A549 (cell line): Measurements from ENCODE around the gene DUSP9. TPM values are rescaled to one million over a fixed set of nuclear protein-coding genes. Genes with fewer than 3 reads are reported as not detected.
"Not testable (repeated sequence)": the region's sequence is repeated elsewhere in the genome, so short reads cannot be mapped to it uniquely, and the experiment has no call there.

Experiments used
- ATAC-seq, 2 experiments: fragments of 200-7000 bp in 1 of 2; fragments of >200 bp in 1 of 2; cut with Nextera tagmentation in 1 of 2; cut with Tn5 transposase in 1 of 2; 3 replicates each; pipeline versions ENCODE4 v1.8.0 to v1.9.1; 2018 to 2020; ENCODE audit warnings: mild to moderate bottlenecking in 1 of 2, moderate library complexity in 1 of 2
- CTCF ChIA-PET: fragments of 300-600 bp; sonication (Branson Sonifier 250); formaldehyde crosslinking; extraction: SDS; loops from one replicate; lab custom pipeline; 2021; ENCODE audit warnings: antibody characterized with exemption, inconsistent platforms; lab: Yijun Ruan, JAX
- POLR2A ChIA-PET: fragments of 350-600 bp; formaldehyde crosslinking; extraction: SDS; loops from one replicate; lab custom pipeline; 2021; ENCODE audit warnings: antibody characterized with exemption, inconsistent platforms; lab: Yijun Ruan, JAX
- DNase-seq, 2 experiments: peaks; one replicate each; pipeline versions ENCODE4 v3.0.0 to v3.0.0-alpha.2; 2011 to 2016; ENCODE audit warnings: low read depth in 1 of 2, low spot score in 1 of 2
- FAIRE-seq: peaks from 2 replicates; lab custom pipeline; 2011; peaks lifted over from hg19 to GRCh38; lab: Jason Lieb, UNC
- H3K27ac ChIP-seq, 2 experiments: fragments of >200 bp; sonication (Bioruptor Twin); formaldehyde crosslinking; 3 replicates each; pipeline ENCODE4 v1.5.1; 2016 to 2017
- H3K4me1 ChIP-seq: fragments of >200 bp; sonication (Bioruptor Twin); formaldehyde crosslinking; 3 replicates; pipeline ENCODE4 v1.6.1; 2016
- H3K4me2 ChIP-seq: fragments of >200 bp; sonication (Bioruptor Twin); formaldehyde crosslinking; 3 replicates; pipeline ENCODE4 v1.6.1; 2016
- H3K4me3 ChIP-seq: fragments of >200 bp; sonication (Bioruptor Twin); formaldehyde crosslinking; 3 replicates; pipeline ENCODE4 v1.5.1; 2016
- H3K9me3 ChIP-seq: fragments of >200 bp; sonication (Bioruptor Twin); formaldehyde crosslinking; 3 replicates; pipeline ENCODE4 v1.6.1; 2016
- ATOH8 ChIP-seq: fragments of 250-450 bp; sonication (Bioruptor Pico); IDR thresholded peaks from 2 replicates; pipeline ENCODE4 v1.5.0; 2020; ENCODE audit warnings: low read depth, mild to moderate bottlenecking, moderate library complexity
- CBX2 ChIP-seq: fragments of 200-600 bp; sonication (generic); IDR thresholded peaks from 2 replicates; pipeline ENCODE4 v1.6.1; 2016; ENCODE audit warnings: low read depth, mild to moderate bottlenecking, borderline replicate concordance
- CEBPB ChIP-seq, 2 experiments: fragments of >200 bp in 1 of 2; sonication (Bioruptor Twin) in 1 of 2; formaldehyde crosslinking in 1 of 2; IDR thresholded peaks; 2 replicates each; pipeline ENCODE4 v1.6.1; 2012 to 2016
- CTCF ChIP-seq: fragments of >200 bp; sonication (Bioruptor Twin); formaldehyde crosslinking; IDR thresholded peaks from 3 replicates; pipeline ENCODE4 v1.5.1; 2016
- EHMT2 ChIP-seq: fragments of 200-600 bp; sonication (generic); IDR thresholded peaks from 2 replicates; pipeline ENCODE4 v1.6.1; 2016; ENCODE audit warnings: antibody characterized with exemption, low read depth, mild to moderate bottlenecking, moderate library complexity
- EP300 ChIP-seq, 2 experiments: fragments of >200 bp; sonication (Bioruptor Twin); formaldehyde crosslinking; IDR thresholded peaks; 2 replicates in 1 of 2; 3 replicates in 1 of 2; pipeline ENCODE4 v1.6.1; 2016 to 2017
- FOSB ChIP-seq: fragments of 250-450 bp; sonication (Bioruptor Pico); IDR thresholded peaks from 2 replicates; pipeline ENCODE4 v1.5.0; 2020; ENCODE audit warnings: mild to moderate bottlenecking, moderate library complexity
- GATA3 ChIP-seq: IDR thresholded peaks from 2 replicates; pipeline ENCODE4 v1.6.1; 2012; ENCODE audit warnings: borderline replicate concordance
- HEYL ChIP-seq: fragments of 250-450 bp; sonication (Bioruptor Pico); IDR thresholded peaks from 2 replicates; pipeline ENCODE4 v1.8.0; 2021; ENCODE audit warnings: mild to moderate bottlenecking, moderate library complexity
- HMGXB4 ChIP-seq: fragments of 250-450 bp; sonication (Bioruptor Pico); IDR thresholded peaks from 2 replicates; pipeline ENCODE4 v1.5.0; 2021; ENCODE audit warnings: mild to moderate bottlenecking, moderate library complexity, borderline replicate concordance
- JUNB ChIP-seq: fragments of >200 bp; sonication (Bioruptor Twin); formaldehyde crosslinking; IDR thresholded peaks from 2 replicates; pipeline ENCODE4 v1.6.1; 2016
- KDM1A ChIP-seq: fragments of 200-600 bp; sonication (generic); IDR thresholded peaks from 2 replicates; pipeline ENCODE4 v1.6.1; 2016; ENCODE audit warnings: low read depth, mild to moderate bottlenecking
- KDM5A ChIP-seq: fragments of 200-600 bp; sonication (generic); IDR thresholded peaks from 2 replicates; pipeline ENCODE4 v1.6.1; 2016; ENCODE audit warnings: antibody characterized with exemption, mild to moderate bottlenecking
- PHF8 ChIP-seq: fragments of 200-600 bp; sonication (generic); IDR thresholded peaks from 2 replicates; pipeline ENCODE4 v1.6.1; 2016; ENCODE audit warnings: low read depth, mild to moderate bottlenecking, antibody characterized with exemption, moderate library complexity, borderline replicate concordance
- RARB ChIP-seq: fragments of 250-450 bp; sonication (Bioruptor Pico); IDR thresholded peaks from 2 replicates; pipeline ENCODE4 v1.8.0; 2021; ENCODE audit warnings: mild to moderate bottlenecking, moderate library complexity
- RNF2 ChIP-seq: fragments of 200-600 bp; sonication (generic); IDR thresholded peaks from 2 replicates; pipeline ENCODE4 v1.6.1; 2016; ENCODE audit warnings: low read depth, mild to moderate bottlenecking, antibody characterized with exemption, moderate library complexity, borderline replicate concordance
- SMC3 ChIP-seq: fragments of >200 bp; sonication (Bioruptor Twin); formaldehyde crosslinking; IDR thresholded peaks from 3 replicates; pipeline ENCODE4 v1.6.1; 2018; ENCODE audit warnings: inconsistent platforms
- TP53 ChIP-seq: fragments of 250-450 bp; sonication (Bioruptor Pico); IDR thresholded peaks from 2 replicates; pipeline ENCODE4 v1.5.0; 2021; ENCODE audit warnings: mild to moderate bottlenecking, moderate library complexity
- ZFP36 ChIP-seq: fragments of 450-650 bp; IDR thresholded peaks from 2 replicates; pipeline ENCODE4 v1.6.1; 2014; ENCODE audit warnings: borderline replicate concordance; ENCODE audit not compliant: partially characterized antibody
- ZSCAN20 ChIP-seq: fragments of 250-450 bp; sonication (Bioruptor Pico); IDR thresholded peaks from 2 replicates; pipeline ENCODE4 v1.8.0; 2022; ENCODE audit warnings: mild to moderate bottlenecking, moderate library complexity
- WGBS: methylation state at CpG from one replicate; pipeline ENCODE4 v1.1.6; 2017; ENCODE audit errors: missing lambda C conversion rate; 5-methylcytosine and 5-hydroxymethylcytosine counted together
- polyA plus RNA-seq, 4 experiments: library from polyadenylated mRNA; depleted of rRNA in 3 of 4; stranded (reverse); fragments of >200 nt; fragmentation: RNase III in 1 of 4; extraction: RNeasy Plus Mini Kit Qiagen cat#74134 plus additional on column Dnase treatment in 1 of 4; gene quantifications; 2 replicates in 3 of 4; 3 replicates in 1 of 4; pipeline ENCODE4 v1.2.3, GENCODE V29; 2011 to 2017

Gene DUSP9
- polyA plus RNA-seq, 2 of the 4 experiments (the other 2 are of a cell fraction): 0.75 to 1.6 TPM

GRCh38 chrX:153697924-153698865 is 51.2 kb downstream of the DUSP9 start:
- no peak for TF ChIP-seq JUNB
- no peak for TF ChIP-seq EHMT2
- TF ChIP-seq ZFP36: no peak
- no peak for TF ChIP-seq HMGXB4
- TF ChIP-seq ATOH8 (CRISPR knock-in tag): no peak
- no peak for TF ChIP-seq KDM5A
- TF ChIP-seq TP53 (CRISPR knock-in tag): no peak
- TF ChIP-seq CEBPB (IDR thresholded peaks at IDR 0.05): no peak
- no peak for TF ChIP-seq RARB (CRISPR knock-in tag)
- no peak for TF ChIP-seq ZSCAN20 (CRISPR knock-in tag)
- no peak for TF ChIP-seq CTCF
- TF ChIP-seq FOSB: no peak
- TF ChIP-seq CBX2: no peak
- no peak for TF ChIP-seq PHF8
- no peak for TF ChIP-seq KDM1A
- no peak for TF ChIP-seq GATA3
- no peak for TF ChIP-seq HEYL (CRISPR knock-in tag)
- no peak for TF ChIP-seq EP300 (IDR thresholded peaks at IDR 0.05)
- no peak for TF ChIP-seq SMC3
- no peak for TF ChIP-seq RNF2
- no peak for FAIRE-seq
- DNase-seq: no peak
- H3K27ac ChIP-seq: no peak overlapping the region
- ChIA-PET POLR2A (no interaction called here), CTCF (interaction anchor here (0.8 to 1.5 kb wide), 3 partner anchors 10 to 53 kb away, joined by 3 read pairs; no protein-coding TSS in a partner anchor)
- no peak for ATAC-seq
- no peaks in the 10 kb centered on the region for H3K4me1 ChIP-seq
- no peak overlapping the region for H3K4me2 ChIP-seq
- 90% methylated on average over 12 of the region's 16 CpGs for WGBS
- H3K9me3 ChIP-seq: no peaks in the 10 kb centered on the region
- H3K4me3 ChIP-seq: no peak overlapping the region

GRCh38 chrX:153699210-153699783 is 52.3 kb downstream of the DUSP9 start:
- H3K4me1 ChIP-seq, FAIRE-seq, POLR2A ChIA-PET, ATAC-seq, H3K4me2 ChIP-seq, H3K4me3 ChIP-seq, H3K27ac ChIP-seq, H3K9me3 ChIP-seq, DNase-seq: not testable (repeated sequence)
- WGBS: 71% methylated on average over 6 of the region's 16 CpGs
- CTCF ChIA-PET: interaction anchor here (0.6 to 1.5 kb wide), 3 partner anchors 9 to 29 kb away, joined by 3 read pairs; no protein-coding TSS in a partner anchor

GRCh38 chrX:153699784-153700371 is 52.9 kb downstream of the DUSP9 start:
- POLR2A ChIA-PET, ATAC-seq, H3K4me1 ChIP-seq, H3K27ac ChIP-seq, FAIRE-seq, H3K9me3 ChIP-seq, DNase-seq, H3K4me3 ChIP-seq, H3K4me2 ChIP-seq: not testable (repeated sequence)
- CTCF ChIA-PET: interaction anchor here (0.6 to 1.5 kb wide), 2 partner anchors 18 to 29 kb away, joined by 3 read pairs; no protein-coding TSS in a partner anchor
- WGBS: 92% methylated on average over 4 of the region's 18 CpGs
